T-helper 2 cell treated with Interferon-gamma antibody and Interleukin-4, amounts not matched to agents 5 μg/mL and 100 μg/mL, for 36 hours (primary cell): ENCODE measurements around the gene MYL5.
A peak's percentile ranks its signal among the peaks of the same experiment; 100 is the strongest.

Experiments used
- DNase-seq: peaks from one replicate; pipeline ENCODE4 v3.0.0; 2021; ENCODE audit warnings: low spot score
- H3K27ac Mint-ChIP-seq: one replicate; pipeline ENCODE4 v1.8.0; 2021; ENCODE audit warnings: mild to moderate bottlenecking, mixed read lengths
- H3K27me3 Mint-ChIP-seq: one replicate; pipeline ENCODE4 v1.8.0; 2021; ENCODE audit warnings: low read depth, mixed read lengths
- H3K36me3 Mint-ChIP-seq: one replicate; pipeline ENCODE4 v1.8.0; 2021; ENCODE audit warnings: low read depth, mixed read lengths
- H3K4me1 Mint-ChIP-seq: one replicate; pipeline ENCODE4 v1.8.0; 2021; ENCODE audit warnings: low read depth, mixed read lengths
- H3K4me3 Mint-ChIP-seq: one replicate; pipeline ENCODE4 v1.8.0; 2022; ENCODE audit warnings: mild to moderate bottlenecking, moderate library complexity, mixed read lengths
- H3K9me3 Mint-ChIP-seq: one replicate; pipeline ENCODE4 v1.8.0; 2021; ENCODE audit warnings: mixed read lengths

MYL5 gene, protein sequence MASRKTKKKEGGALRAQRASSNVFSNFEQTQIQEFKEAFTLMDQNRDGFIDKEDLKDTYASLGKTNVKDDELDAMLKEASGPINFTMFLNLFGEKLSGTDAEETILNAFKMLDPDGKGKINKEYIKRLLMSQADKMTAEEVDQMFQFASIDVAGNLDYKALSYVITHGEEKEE

GRCh38 chr4:674172-675035 is at the start of gene MYL5, which contains the start of gene ATP5ME:
MYL5 (plus strand) TSS chr4:674542; CDS start chr4:678027, 3,485 bp downstream.
ATP5ME (minus strand) TSS chr4:674276; CDS start chr4:674247, 29 bp downstream.
- H3K27ac Mint-ChIP-seq, result peak within 1 kb of the TSS; percentile 88
- peaks cover 23% of the 10 kb centered on the region for H3K36me3 Mint-ChIP-seq
- H3K4me3 Mint-ChIP-seq, result peak within 1 kb of the TSS; percentile 89
- DNase-seq, result peak; percentile 98
- H3K4me1 Mint-ChIP-seq, result peaks cover 10% of the 10 kb centered on the region
- no peaks in the 10 kb centered on the region for H3K9me3 Mint-ChIP-seq
- H3K27me3 Mint-ChIP-seq, result no peaks in the 10 kb centered on the region

DNA sequence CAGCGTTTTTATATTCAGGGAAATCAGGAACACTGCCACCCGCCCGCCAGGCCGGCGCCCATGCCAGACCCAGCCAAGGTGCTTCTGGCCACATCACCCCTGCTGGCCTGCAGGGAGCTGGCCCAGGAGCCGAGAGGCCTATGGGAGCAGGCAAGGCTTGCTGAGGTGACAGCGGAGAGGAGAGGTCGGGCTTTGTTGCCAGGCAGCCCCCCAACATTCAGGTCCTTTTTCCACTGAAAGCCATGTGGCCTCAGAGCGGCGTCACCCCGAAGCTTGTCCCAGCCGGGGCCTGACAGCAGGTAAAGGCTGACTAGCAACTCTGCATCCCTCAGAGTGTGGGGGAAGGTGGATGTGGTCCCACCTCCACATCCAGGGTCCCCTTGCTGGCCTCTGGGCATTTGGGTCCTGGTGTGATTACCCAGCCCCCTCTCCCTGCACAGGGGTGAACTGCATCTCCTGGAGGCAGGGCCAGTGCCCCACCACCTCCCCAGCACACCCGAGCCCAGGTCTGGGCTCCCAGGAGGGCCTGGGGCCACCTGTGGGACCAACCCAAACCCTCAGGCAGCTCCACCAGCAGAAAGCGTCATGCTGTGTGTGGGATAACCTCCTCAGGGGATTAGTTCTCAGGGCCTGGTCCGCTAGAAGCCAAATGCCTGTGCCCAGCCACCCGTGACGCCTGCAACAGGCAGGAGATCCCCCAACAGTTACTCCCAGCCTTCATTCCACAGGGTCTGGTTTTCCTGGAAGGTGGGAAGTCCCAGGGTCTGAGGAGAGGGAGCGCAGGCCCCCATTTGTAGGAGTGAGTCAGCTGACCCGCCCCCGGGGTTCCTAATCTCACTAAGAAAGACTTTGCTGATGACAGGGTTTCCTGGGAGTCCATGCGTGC is 49.4 kb upstream of the MYL5 start, which contains the start of gene PDE6B:
PDE6B (plus strand) TSS at position 869 of the 886 bp plus-strand sequence. CDS start 54 bp downstream, outside the sequence.
- H3K4me1 Mint-ChIP-seq, result no peaks in the 10 kb centered on the region
- no peak within 1 kb of the TSS for H3K4me3 Mint-ChIP-seq
- DNase-seq, result no peak
- no peak within 1 kb of the TSS for H3K27ac Mint-ChIP-seq
- H3K9me3 Mint-ChIP-seq, result no peaks in the 10 kb centered on the region
- no peaks in the 10 kb centered on the region for H3K27me3 Mint-ChIP-seq
- H3K36me3 Mint-ChIP-seq, result no peaks in the 10 kb centered on the region

DNA sequence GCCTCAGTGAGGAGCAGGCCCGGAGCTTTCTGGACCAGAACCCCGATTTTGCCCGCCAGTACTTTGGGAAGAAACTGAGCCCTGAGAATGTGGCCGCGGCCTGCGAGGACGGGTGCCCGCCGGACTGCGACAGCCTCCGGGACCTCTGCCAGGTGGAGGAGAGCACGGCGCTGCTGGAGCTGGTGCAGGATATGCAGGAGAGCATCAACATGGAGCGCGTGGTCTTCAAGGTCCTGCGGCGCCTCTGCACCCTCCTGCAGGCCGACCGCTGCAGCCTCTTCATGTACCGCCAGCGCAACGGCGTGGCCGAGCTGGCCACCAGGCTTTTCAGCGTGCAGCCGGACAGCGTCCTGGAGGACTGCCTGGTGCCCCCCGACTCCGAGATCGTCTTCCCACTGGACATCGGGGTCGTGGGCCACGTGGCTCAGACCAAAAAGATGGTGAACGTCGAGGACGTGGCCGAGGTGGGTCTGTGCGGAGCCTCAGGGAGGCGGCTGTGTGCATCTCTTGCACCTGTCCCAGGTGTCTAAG is 48.6 kb upstream of the MYL5 start:
- H3K9me3 Mint-ChIP-seq, result peaks cover under 1% of the 10 kb centered on the region

GRCh38 chr4:626201-627091 is 47.9 kb upstream of the MYL5 start:
- Mint-ChIP-seq H3K27ac (no peak overlapping the region), H3K27me3 (no peaks in the 10 kb centered on the region), H3K9me3 (peaks cover 8% of the 10 kb centered on the region), H3K4me3 (no peak overlapping the region), H3K36me3 (no peaks in the 10 kb centered on the region), H3K4me1 (no peaks in the 10 kb centered on the region)
- DNase-seq, result no peak

More for the DNA sequence above, 48.6 kb upstream of the MYL5 start:
- Mint-ChIP-seq H3K27ac (no peak overlapping the region), H3K4me1 (no peaks in the 10 kb centered on the region), H3K27me3 (no peaks in the 10 kb centered on the region), H3K4me3 (no peak overlapping the region), H3K36me3 (no peaks in the 10 kb centered on the region)
- DNase-seq, result no peak

GRCh38 chr4:627347-628125 is 46.8 kb upstream of the MYL5 start:
- DNase-seq, result no peak
- Mint-ChIP-seq H3K27ac (no peak overlapping the region), H3K4me1 (no peaks in the 10 kb centered on the region), H3K4me3 (no peak overlapping the region), H3K36me3 (no peaks in the 10 kb centered on the region), H3K27me3 (no peaks in the 10 kb centered on the region), H3K9me3 (peaks cover 16% of the 10 kb centered on the region)

- DNase-seq, result no peak
- Mint-ChIP-seq H3K9me3 (peaks cover 20% of the 10 kb centered on the region), H3K27ac (no peak overlapping the region), H3K36me3 (no peaks in the 10 kb centered on the region), H3K27me3 (no peaks in the 10 kb centered on the region), H3K4me1 (no peaks in the 10 kb centered on the region), H3K4me3 (no peak overlapping the region)
These were observed 46.0 kb upstream of the MYL5 start for GRCh38 chr4:628311-628741.

GRCh38 chr4:628821-629635 is 45.3 kb upstream of the MYL5 start:
- DNase-seq, result no peak
- Mint-ChIP-seq H3K4me1 (no peaks in the 10 kb centered on the region), H3K27ac (no peak overlapping the region), H3K27me3 (no peaks in the 10 kb centered on the region), H3K9me3 (peaks cover 20% of the 10 kb centered on the region), H3K36me3 (no peaks in the 10 kb centered on the region), H3K4me3 (no peak overlapping the region)

GRCh38 chr4:629636-629914 is 44.8 kb upstream of the MYL5 start:
- Mint-ChIP-seq H3K9me3 (peaks cover 20% of the 10 kb centered on the region), H3K36me3 (no peaks in the 10 kb centered on the region), H3K4me1 (no peaks in the 10 kb centered on the region), H3K4me3 (no peak overlapping the region), H3K27me3 (no peaks in the 10 kb centered on the region), H3K27ac (no peak overlapping the region)
- no peak for DNase-seq

DNA sequence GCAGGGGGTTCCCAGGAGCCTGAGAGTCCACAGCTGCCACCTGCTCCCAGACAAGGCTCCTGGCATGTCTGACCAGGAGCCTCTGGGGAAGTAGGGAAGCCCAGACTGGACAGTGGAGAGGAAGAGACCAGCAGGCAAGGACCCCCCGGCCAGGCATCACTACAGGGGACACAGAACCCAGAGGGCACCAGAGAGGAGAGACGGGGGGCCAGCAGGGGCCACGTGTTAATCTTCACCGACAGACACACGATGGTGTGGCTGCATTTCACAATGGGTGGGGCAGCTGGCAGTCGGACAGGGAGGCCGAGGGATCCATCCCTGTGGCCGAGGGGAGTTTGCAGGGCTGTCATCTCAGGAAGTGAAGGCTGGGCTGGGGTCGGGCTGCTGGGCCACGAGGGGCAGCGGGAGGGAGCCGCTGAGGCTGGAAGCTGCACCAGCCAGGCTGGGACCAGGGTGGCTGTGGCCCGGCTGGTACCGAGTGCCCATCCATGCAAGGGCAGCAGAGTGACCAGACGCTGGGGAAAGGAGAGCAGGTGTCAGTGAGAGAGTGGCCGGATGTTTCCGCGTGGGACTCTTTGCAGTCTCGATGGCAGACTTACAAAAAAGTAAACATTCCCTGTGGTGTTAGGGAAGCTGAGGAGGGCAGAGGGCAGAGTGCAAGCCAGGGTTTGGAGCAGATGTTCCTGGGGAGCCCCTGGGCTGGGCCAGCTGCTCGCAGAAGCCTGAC is 44.3 kb upstream of the MYL5 start:
- H3K4me3 Mint-ChIP-seq, result no peak overlapping the region
- no peaks in the 10 kb centered on the region for H3K27me3 Mint-ChIP-seq
- peaks cover 20% of the 10 kb centered on the region for H3K9me3 Mint-ChIP-seq
- no peaks in the 10 kb centered on the region for H3K4me1 Mint-ChIP-seq
- DNase-seq, result no peak
- no peak overlapping the region for H3K27ac Mint-ChIP-seq
- H3K36me3 Mint-ChIP-seq, result no peaks in the 10 kb centered on the region

DNA sequence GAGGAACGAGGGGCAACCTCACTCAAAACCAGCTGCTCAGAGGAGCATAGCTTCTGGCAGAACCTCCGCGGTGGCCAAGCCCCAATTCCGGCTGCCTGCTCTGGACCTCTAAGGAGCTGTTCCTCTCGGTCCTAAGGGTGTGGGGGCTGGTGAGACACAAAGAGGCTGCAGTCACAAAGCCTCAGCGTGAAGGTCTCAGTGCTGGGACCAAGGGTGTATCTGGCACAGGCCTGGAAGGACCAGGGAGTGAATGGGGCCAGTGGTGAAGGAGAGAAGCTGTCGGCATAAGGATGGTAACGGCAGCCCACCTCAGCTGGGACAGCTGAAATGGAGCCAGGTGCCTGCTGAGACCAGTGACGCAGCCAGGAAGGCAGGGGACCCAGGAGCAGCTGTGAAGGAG is 43.7 kb upstream of the MYL5 start:
- Mint-ChIP-seq H3K9me3 (peaks cover 20% of the 10 kb centered on the region), H3K4me3 (no peak overlapping the region), H3K4me1 (no peaks in the 10 kb centered on the region), H3K27me3 (no peaks in the 10 kb centered on the region), H3K27ac (no peak overlapping the region), H3K36me3 (no peaks in the 10 kb centered on the region)
- no peak for DNase-seq

GRCh38 chr4:632196-632790 is 42.0 kb upstream of the MYL5 start:
- Mint-ChIP-seq H3K36me3 (no peaks in the 10 kb centered on the region), H3K4me1 (no peaks in the 10 kb centered on the region), H3K4me3 (no peak overlapping the region), H3K9me3 (peaks cover 20% of the 10 kb centered on the region), H3K27ac (no peak overlapping the region), H3K27me3 (no peaks in the 10 kb centered on the region)
- DNase-seq, result no peak
